Measurements from ENCODE around the gene DPYSL5. TPM values are rescaled to one million over a fixed set of nuclear protein-coding genes. Genes with fewer than 3 reads are reported as not detected.

The DPYSL5 gene
- total RNA-seq, 4 donors from 2014 or later: 0.13 to 0.50 (median 0.41) TPM

DNA sequence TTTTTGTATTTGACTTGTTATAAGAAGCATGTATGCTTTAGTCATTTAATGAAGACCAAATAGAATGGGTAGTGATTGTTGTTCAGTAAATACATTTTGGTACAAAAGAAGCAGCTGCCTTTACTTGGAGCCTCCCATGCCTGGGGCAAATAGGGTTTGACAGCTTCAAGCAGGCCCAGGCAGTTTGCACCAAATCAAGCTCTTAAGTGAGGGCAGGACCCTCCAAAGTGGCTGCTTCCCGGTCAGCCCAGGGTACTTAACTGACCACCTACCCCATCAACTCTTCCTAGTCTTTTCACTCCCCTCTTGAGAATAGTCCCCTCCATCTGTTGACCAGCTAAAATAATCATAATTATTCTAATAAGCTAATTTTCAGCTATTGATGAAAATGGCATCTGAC is 127.7 kb downstream of the DPYSL5 start:
- H3K27me3 ChIP-seq: no peaks in the 10 kb centered on the region
- no peaks in the 10 kb centered on the region for H3K36me3 ChIP-seq
- DNase-seq (ENCODE audit: extremely low spot score): no peak
- TF ChIP-seq EP300 (IDR thresholded peaks at IDR 0.05) (no peak), POLR2A (IDR thresholded peaks at IDR 0.05; ENCODE audit: low read depth) (no peak), POLR2AphosphoS5 (IDR thresholded peaks at IDR 0.05) (no peak)
- TF ChIP-seq, protein P1, sequence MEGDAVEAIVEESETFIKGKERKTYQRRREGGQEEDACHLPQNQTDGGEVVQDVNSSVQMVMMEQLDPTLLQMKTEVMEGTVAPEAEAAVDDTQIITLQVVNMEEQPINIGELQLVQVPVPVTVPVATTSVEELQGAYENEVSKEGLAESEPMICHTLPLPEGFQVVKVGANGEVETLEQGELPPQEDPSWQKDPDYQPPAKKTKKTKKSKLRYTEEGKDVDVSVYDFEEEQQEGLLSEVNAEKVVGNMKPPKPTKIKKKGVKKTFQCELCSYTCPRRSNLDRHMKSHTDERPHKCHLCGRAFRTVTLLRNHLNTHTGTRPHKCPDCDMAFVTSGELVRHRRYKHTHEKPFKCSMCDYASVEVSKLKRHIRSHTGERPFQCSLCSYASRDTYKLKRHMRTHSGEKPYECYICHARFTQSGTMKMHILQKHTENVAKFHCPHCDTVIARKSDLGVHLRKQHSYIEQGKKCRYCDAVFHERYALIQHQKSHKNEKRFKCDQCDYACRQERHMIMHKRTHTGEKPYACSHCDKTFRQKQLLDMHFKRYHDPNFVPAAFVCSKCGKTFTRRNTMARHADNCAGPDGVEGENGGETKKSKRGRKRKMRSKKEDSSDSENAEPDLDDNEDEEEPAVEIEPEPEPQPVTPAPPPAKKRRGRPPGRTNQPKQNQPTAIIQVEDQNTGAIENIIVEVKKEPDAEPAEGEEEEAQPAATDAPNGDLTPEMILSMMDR (IDR thresholded peaks at IDR 0.05): no peak
- 92% methylated on average over 1 of the region's 1 CpG for WGBS
- no peak overlapping the region for H3K4me3 ChIP-seq
- no peak overlapping the region for H3K27ac ChIP-seq (replicated peaks in 1 of 4)
- H3K9me3 ChIP-seq: no peaks in the 10 kb centered on the region
- H3K4me1 ChIP-seq: peaks cover 35 to 58% (median 43%) of the 10 kb centered on the region in 4 donors
- intact Hi-C loops (cut with DNase I): no loop called here

DNA sequence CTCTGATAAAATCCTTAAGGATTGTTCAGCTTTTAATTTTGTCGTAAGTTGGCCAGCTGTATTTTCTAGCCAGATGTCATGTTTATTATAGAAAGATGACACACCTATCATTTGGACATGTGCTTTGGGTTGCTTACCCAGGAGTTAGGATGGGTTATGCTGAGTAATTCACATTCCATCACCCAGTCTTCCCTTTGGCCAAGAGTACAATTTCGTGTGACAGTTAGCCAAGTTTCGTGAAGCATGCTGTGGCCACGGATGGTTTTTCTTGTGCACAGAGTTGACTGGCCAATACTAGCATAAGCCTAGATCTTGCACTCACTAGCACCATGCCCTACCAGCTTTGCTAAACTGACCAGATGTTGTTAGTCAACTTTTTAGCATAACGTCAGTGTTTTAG is 128.3 kb downstream of the DPYSL5 start:
- DNase-seq (ENCODE audit: extremely low spot score): no peak
- Histone ChIP-seq H3K27ac (replicated peaks in 1 of 4) (no peak overlapping the region), H3K9me3 (no peaks in the 10 kb centered on the region), H3K4me1 (peaks cover 35 to 59% (median 44%) of the 10 kb centered on the region in 4 donors), H3K4me3 (no peak overlapping the region), H3K27me3 (no peaks in the 10 kb centered on the region), H3K36me3 (no peaks in the 10 kb centered on the region)
- 52% methylated on average over 5 of the region's 5 CpGs for WGBS
- TF ChIP-seq POLR2A (IDR thresholded peaks at IDR 0.05; ENCODE audit: low read depth) (no peak), POLR2AphosphoS5 (IDR thresholded peaks at IDR 0.05) (no peak), EP300 (IDR thresholded peaks at IDR 0.05) (no peak)
- TF ChIP-seq, protein P1 (IDR thresholded peaks at IDR 0.05): no peak
- intact Hi-C loops (cut with DNase I): no loop called here

DNA sequence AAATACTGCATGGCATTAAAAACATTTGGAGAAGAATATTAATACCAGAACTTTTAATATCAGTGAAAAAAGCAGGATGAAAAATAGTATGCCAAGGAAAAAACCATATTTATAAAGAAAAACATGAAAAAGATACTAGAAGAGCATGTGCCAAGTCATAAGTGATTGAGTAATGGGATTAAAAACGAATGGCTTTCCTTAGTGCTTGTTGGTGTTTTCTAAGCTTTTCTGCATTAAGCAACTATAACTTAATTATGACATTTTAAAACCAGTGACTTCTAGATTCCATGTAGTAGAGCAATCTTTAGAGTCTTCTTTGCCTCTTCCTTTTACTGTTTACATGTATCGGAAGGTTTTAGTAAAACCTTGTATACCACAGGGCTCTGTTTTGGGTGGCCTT is 129.1 kb downstream of the DPYSL5 start:
- Histone ChIP-seq H3K9me3 (no peaks in the 10 kb centered on the region), H3K27ac (replicated peaks in 1 of 4) (no peak overlapping the region), H3K4me3 (no peak overlapping the region), H3K27me3 (no peaks in the 10 kb centered on the region), H3K4me1 (peaks cover 34 to 59% (median 44%) of the 10 kb centered on the region in 4 donors), H3K36me3 (no peaks in the 10 kb centered on the region)
- intact Hi-C loops (cut with DNase I): no loop called here
- DNase-seq (ENCODE audit: extremely low spot score): no peak
- WGBS: 82% methylated on average over 2 of the region's 2 CpGs
- no peak for TF ChIP-seq POLR2A (IDR thresholded peaks at IDR 0.05; ENCODE audit: low read depth)
- TF ChIP-seq POLR2AphosphoS5 (IDR thresholded peaks at IDR 0.05): no peak
- TF ChIP-seq EP300 (IDR thresholded peaks at IDR 0.05): no peak
- TF ChIP-seq, protein P1 (IDR thresholded peaks at IDR 0.05): no peak

DNA sequence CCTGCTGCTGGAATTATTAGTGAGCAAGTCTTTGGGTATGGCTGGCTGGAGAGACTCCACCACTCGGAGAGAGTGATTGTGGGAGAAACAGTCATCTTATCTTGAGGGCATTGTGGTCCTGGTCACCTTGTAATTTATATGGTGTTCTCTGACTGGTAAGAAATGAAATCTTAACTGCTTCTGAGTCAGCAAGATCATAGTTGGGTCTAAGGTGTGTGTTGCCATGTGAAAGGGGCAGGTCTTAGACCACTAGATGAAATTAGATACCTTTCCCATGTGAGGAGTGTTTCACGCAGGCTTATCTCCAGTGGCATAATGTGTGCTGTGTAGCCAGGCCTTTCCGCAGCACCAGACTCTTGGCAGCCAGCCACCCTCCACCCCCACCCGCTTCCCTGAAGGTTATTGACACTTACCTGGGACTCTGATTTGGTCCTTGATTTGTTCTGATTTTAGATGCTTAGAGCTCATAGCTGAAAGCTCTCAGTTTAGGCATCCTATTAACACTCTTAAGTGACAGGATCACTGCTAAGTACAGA is 130.2 kb downstream of the DPYSL5 start:
- DNase-seq (ENCODE audit: extremely low spot score): no peak
- Histone ChIP-seq H3K9me3 (no peaks in the 10 kb centered on the region), H3K27me3 (no peaks in the 10 kb centered on the region), H3K27ac (replicated peaks in 1 of 4) (no peak overlapping the region), H3K4me3 (no peak overlapping the region), H3K4me1 (peaks cover 33 to 59% (median 47%) of the 10 kb centered on the region in 4 donors), H3K36me3 (no peaks in the 10 kb centered on the region)
- 76% methylated on average over 4 of the region's 4 CpGs for WGBS
- TF ChIP-seq POLR2AphosphoS5 (IDR thresholded peaks at IDR 0.05) (no peak), EP300 (IDR thresholded peaks at IDR 0.05) (no peak), POLR2A (IDR thresholded peaks at IDR 0.05; ENCODE audit: low read depth) (no peak)
- TF ChIP-seq, protein P1 (IDR thresholded peaks at IDR 0.05): no peak
- intact Hi-C loops (cut with DNase I): no loop called here

DNA sequence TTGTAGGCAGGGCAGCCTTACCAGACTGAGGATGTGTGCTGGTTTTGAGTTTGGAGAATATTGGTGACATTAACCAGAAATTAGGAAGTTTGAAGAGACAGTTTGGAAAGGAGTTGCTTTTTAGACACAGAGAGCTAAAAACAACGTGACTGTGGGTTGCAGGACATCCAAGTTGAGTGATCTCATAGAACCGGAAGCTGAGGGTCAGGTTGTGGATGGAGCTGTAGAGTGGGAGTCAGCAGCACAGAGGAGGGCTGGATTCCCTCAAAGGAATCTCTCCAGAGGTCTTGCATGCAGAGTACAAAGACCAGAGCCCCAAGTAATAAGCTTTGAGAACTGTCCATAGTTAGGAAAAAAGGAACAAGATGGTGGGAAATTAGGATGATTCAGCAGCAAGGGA is 131.8 kb downstream of the DPYSL5 start:
- WGBS: 68% methylated on average over 2 of the region's 2 CpGs
- Histone ChIP-seq H3K4me3 (no peak overlapping the region), H3K4me1 (peaks cover 36 to 62% (median 49%) of the 10 kb centered on the region in 4 donors), H3K27me3 (no peaks in the 10 kb centered on the region), H3K36me3 (no peaks in the 10 kb centered on the region), H3K27ac (replicated peaks in 1 of 4) (no peak overlapping the region), H3K9me3 (no peaks in the 10 kb centered on the region)
- intact Hi-C loops (cut with DNase I): no loop called here
- no peak for DNase-seq (ENCODE audit: extremely low spot score)
- TF ChIP-seq EP300 (IDR thresholded peaks at IDR 0.05) (no peak), POLR2AphosphoS5 (IDR thresholded peaks at IDR 0.05) (no peak), POLR2A (IDR thresholded peaks at IDR 0.05; ENCODE audit: low read depth) (no peak)
- TF ChIP-seq, protein P1 (IDR thresholded peaks at IDR 0.05): no peak
